NCI-H128 (cell line): ENCODE measurements around the gene ZNF516.

Experiments used
- DNase-seq: peaks from one replicate; lab custom pipeline; 2025; ENCODE audit not compliant: unreplicated experiment; lab: John Stamatoyannopoulos, UW

The ZNF516 gene

GRCh38 chr18:76368976-76369375, 126.1 kb downstream of the ZNF516 start:
- DNase-seq = no peak

GRCh38 chr18:76368271-76368670, 126.8 kb downstream of the ZNF516 start:
- no peak for DNase-seq

GRCh38 chr18:76367168-76368125, 127.6 kb downstream of the ZNF516 start:
- no peak for DNase-seq

- no peak for DNase-seq
Measured at GRCh38 chr18:76365561-76365960, 129.5 kb downstream of the ZNF516 start.

- DNase-seq = no peak
Measured at GRCh38 chr18:76364282-76365259, 130.5 kb downstream of the ZNF516 start.

GRCh38 chr18:76363436-76364120, 131.5 kb downstream of the ZNF516 start:
- no peak for DNase-seq

- no peak for DNase-seq
Measured at GRCh38 chr18:76362676-76363075, 132.4 kb downstream of the ZNF516 start.

GRCh38 chr18:76361219-76361618, 133.8 kb downstream of the ZNF516 start:
- DNase-seq = no peak

- DNase-seq = no peak
Measured at GRCh38 chr18:76359909-76360308, 135.1 kb downstream of the ZNF516 start.

GRCh38 chr18:76358774-76359173, 136.3 kb downstream of the ZNF516 start:
- DNase-seq = no peak

GRCh38 chr18:76357585-76358260, 137.3 kb downstream of the ZNF516 start:
- no peak for DNase-seq

- no peak for DNase-seq
Measured at GRCh38 chr18:76357174-76357573, 137.9 kb downstream of the ZNF516 start.

- no peak for DNase-seq
Measured at GRCh38 chr18:76356666-76357065, 138.4 kb downstream of the ZNF516 start.

GRCh38 chr18:76354348-76354747, 140.7 kb downstream of the ZNF516 start:
- no peak for DNase-seq

GRCh38 chr18:76353500-76353899, 141.5 kb downstream of the ZNF516 start:
- DNase-seq = no peak

- no peak for DNase-seq
Measured at GRCh38 chr18:76353046-76353445, 142.0 kb downstream of the ZNF516 start.

- peak; percentile 61 for DNase-seq
Measured at GRCh38 chr18:76351961-76352581, 143.0 kb downstream of the ZNF516 start.

GRCh38 chr18:76350134-76351025, 144.7 kb downstream of the ZNF516 start:
- DNase-seq = no peak
